22Rv1 (cell line): ENCODE data around the gene HS2ST1.

Experiments used
- CTCF ChIP-seq: fragments of 450-650 bp; IDR thresholded peaks from 2 replicates; pipeline ENCODE4 v1.5.1; 2017; ENCODE audit warnings: mild to moderate bottlenecking
- ZFX ChIP-seq: fragments of 450-650 bp; IDR thresholded peaks from 2 replicates; pipeline ENCODE4 v1.6.1; 2017; ENCODE audit warnings: antibody characterized with exemption, borderline replicate concordance

GRCh38 chr1:87004857-87005256, 90.4 kb downstream of the HS2ST1 start:
- no peak for TF ChIP-seq CTCF
- no peak for TF ChIP-seq ZFX
